Measurements from ENCODE around the gene PPP2R2D.
A peak's percentile ranks its signal among the peaks of the same experiment; 100 is the strongest.

Gene PPP2R2D

DNA sequence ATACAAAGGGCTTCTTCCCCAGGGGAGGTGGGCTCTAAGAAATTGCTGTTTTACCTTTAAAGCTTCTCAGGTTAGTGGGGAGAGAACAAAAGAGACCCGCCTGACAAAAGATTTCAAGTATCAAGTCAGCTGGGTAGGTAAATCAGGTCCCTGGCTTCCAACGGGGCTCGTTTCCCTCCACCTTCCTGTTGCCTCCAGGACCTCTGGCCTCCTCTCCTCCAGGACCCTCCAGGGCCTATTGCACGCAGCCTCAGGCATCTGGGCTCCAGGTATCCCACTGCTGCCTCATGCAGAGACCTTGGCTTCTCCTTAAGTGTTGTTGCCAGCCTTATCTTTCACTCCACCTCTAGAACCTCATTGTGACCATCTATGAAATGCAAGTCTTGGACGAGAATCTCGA lies 78.0 kb downstream of the PPP2R2D start:
- DNase-seq (ENCODE audit: low read depth) = no peak
- TF ChIP-seq, protein P1, sequence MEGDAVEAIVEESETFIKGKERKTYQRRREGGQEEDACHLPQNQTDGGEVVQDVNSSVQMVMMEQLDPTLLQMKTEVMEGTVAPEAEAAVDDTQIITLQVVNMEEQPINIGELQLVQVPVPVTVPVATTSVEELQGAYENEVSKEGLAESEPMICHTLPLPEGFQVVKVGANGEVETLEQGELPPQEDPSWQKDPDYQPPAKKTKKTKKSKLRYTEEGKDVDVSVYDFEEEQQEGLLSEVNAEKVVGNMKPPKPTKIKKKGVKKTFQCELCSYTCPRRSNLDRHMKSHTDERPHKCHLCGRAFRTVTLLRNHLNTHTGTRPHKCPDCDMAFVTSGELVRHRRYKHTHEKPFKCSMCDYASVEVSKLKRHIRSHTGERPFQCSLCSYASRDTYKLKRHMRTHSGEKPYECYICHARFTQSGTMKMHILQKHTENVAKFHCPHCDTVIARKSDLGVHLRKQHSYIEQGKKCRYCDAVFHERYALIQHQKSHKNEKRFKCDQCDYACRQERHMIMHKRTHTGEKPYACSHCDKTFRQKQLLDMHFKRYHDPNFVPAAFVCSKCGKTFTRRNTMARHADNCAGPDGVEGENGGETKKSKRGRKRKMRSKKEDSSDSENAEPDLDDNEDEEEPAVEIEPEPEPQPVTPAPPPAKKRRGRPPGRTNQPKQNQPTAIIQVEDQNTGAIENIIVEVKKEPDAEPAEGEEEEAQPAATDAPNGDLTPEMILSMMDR (IDR thresholded peaks at IDR 0.05; ENCODE audit: insufficient read depth, low read depth, low read length, missing control alignments) = no peak
- H3K4me3 ChIP-seq (ENCODE audit: low read depth, low read length) = peak overlapping the region; percentile 14; the same call in 1 of the 2 replicates

DNA sequence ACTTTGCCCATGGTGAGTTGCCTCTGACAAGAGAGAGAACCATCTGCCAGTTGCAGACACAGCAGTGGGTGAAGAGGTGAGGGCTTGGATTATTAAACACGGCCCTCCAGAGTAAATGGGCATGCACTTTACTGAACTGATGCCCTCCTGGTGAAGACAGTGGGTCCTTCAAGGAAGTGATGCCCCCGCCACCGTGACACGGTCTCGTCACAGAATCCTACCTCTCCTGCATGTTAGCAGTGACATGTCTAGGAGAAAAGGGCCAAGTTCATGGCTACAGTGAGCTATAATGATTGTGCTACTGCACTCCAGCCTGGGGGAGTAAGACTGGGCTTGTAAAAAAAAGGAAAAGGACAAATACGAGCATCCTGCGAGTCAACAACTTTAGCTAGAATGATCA lies 78.5 kb downstream of the PPP2R2D start:
- H3K4me3 ChIP-seq (ENCODE audit: low read depth, low read length) = peak overlapping the region; percentile 14; the same call in 1 of the 2 replicates
- TF ChIP-seq, protein P1 (IDR thresholded peaks at IDR 0.05; ENCODE audit: insufficient read depth, low read depth, low read length, missing control alignments) = no peak

DNA sequence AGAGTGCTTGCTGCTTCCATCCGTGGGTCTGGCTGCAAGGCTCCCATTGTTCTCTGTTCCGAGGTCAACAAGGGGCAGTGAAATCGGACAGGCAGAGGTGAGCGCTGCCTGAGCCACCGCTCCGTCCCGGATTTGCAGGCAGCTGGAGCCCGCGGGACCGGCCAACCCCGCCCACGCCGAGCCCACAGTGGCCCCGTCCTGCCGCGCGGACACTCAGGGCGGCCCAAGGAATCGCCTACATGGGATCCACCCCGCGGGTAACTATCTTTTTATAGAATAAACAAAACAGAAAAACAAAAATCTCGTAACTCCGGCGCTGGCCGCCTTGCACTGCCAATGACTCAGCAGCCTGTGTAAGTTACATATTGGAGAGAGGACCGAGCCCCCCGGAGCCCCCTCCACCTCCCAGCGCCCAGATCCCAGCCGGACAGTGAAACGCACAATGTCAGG lies 79.0 kb downstream of the PPP2R2D start:
- no peak for DNase-seq (ENCODE audit: low read depth)
- peak overlapping the region; percentile 83 for H3K4me3 ChIP-seq (ENCODE audit: low read depth, low read length)
- TF ChIP-seq, protein P1 (IDR thresholded peaks at IDR 0.05; ENCODE audit: insufficient read depth, low read depth, low read length, missing control alignments) = no peak

More for the DNA sequence above, 78.5 kb downstream of the PPP2R2D start:
- no peak for DNase-seq (ENCODE audit: low read depth)

- DNase-seq (ENCODE audit: low read depth) = no peak
- peak overlapping the region; percentile 83 for H3K4me3 ChIP-seq (ENCODE audit: low read depth, low read length)
- TF ChIP-seq, protein P1 (IDR thresholded peaks at IDR 0.05; ENCODE audit: insufficient read depth, low read depth, low read length, missing control alignments) = no peak
These were observed 79.5 kb downstream of the PPP2R2D start for GRCh38 chr10:131980321-131980720.

DNA sequence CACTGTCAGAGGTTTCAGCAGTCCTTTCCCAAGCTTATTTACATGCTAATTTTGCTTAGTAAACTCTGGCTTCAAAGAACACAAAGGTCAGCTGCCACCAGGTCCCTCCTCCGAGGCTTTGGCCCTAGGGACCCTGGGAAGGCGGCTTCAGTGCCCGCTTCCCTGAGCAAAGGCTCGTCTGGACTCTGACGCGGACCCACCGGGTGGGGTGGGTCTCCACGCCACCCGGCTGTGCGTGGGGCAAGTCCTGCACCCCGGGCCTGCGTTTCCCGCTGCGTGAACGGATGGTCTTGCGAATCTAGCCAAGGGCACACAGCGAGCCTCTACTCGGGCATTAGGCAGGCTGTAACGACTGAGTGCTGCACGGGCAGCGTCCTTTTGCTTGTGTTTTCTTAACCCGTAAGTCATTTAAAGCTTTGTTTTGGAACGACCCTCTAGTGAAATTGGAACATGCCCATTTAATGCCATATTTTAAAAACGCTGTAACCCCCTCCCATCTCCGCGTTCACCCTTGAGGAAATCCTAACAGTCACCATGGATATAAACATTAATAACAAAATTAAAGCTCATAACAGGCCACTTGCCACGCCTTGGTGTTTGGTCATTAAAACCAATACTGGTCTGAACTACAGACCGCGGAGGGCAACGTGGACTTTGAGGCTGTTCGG lies 80.1 kb downstream of the PPP2R2D start:
- TF ChIP-seq, protein P1 (IDR thresholded peaks at IDR 0.05; ENCODE audit: insufficient read depth, low read depth, low read length, missing control alignments) = no peak
- DNase-seq (ENCODE audit: low read depth) = peak; percentile 10
- peak overlapping the region; percentile 83 for H3K4me3 ChIP-seq (ENCODE audit: low read depth, low read length)

DNA sequence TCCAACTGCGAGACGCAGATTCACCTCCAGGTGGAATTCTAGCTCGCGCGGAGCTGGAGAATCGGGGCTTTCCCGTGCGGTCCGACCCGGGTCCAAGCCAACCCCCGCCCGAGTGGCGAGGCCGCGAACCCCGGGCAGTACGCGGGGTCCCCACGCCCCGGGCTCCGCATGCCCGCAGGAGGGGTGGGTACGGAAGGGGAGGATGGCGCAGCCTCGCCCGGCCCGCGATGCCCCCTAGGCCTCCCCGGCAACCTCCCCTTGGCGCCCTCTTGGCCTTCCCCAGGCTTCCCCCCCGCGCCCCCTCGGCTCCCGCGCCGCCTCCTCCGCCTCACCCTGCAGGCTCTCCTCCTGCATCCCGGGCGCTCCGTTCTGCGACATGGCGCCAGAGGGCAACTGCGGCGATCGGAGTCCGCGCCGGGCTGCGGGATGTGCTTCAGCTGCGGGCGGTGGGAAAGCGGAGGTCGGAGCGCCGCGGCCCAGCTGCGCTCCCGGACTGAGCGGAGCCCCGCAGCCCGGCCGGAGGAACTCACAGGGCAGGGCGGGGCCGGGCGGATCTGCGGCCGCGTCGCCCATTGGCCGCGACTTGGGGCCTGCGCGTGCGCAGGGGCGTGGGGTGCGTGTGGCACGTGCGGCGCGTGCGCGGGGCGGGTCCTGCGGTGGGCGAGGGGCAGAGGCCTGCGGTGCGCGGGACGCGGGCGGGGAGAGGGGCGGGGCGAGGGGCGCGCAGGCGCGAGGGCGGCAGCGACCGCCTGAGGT lies 80.8 kb downstream of the PPP2R2D start, which contains the start of gene BNIP3:
Gene BNIP3 (minus strand): TSS at position 495 of the 756 bp plus-strand sequence. CDS start 117 bp downstream, at position 378.
- DNase-seq (ENCODE audit: low read depth) = peak; percentile 92
- TF ChIP-seq, protein P1 (IDR thresholded peaks at IDR 0.05; ENCODE audit: insufficient read depth, low read depth, low read length, missing control alignments) = no peak
- H3K4me3 ChIP-seq (ENCODE audit: low read depth, low read length) = peak within 1 kb of the TSS; percentile 83

All from GM12865 (cell line).